HG02870 (cell line): ENCODE data around the gene TNRC6A.
"Not testable (repeated sequence)": the region's sequence is repeated elsewhere in the genome, so short reads cannot be mapped to it uniquely, and the experiment has no call there.

Experiments
- ATAC-seq: cut with Tn5 transposase; IDR thresholded peaks from one replicate; pipeline ENCODE4 v1.9.1; 2021; ENCODE audit warnings: mild to moderate bottlenecking, moderate library complexity; ENCODE audit not compliant: unreplicated experiment

TNRC6A gene

DNA sequence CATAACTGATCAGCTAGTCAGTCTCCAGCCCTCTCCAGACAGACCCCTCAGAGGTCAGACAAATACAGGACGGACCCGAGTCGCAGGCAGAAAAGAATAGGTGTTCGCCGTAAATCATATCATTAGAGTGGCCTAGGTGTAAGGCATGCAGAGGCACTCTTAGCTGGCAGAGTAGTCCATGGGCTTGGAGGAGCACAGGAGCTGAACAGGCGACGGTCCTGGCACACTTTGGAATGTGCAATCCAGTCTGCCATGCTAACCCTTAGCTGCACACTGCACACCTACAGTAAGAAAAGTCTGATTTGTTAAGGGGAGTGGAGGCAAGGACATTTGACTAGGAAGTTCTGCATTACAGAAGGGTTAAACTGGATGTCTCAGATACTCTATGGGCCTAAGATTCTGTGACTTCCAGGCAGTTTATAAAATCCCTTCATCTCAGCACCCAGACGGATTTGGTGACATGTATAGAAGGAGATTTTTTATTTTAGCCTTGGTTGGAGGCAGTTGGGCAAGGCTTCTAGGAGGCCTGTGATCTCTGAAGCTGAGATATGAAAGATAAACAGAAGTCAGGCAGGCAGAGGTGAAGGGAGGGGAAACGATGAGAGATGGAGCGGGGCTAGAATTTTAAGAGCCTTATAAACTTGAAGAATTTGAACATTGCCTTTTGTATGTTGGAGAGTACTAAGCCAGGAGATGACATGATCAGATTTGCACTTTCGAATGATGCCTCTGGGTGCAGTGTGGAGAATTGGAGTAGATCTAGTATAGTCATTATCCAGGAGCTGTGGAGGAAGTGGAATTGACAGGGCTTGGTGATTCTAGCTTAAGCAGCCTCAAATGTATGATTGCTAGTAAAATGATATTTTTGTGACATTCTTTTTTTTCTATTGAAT lies 81.7 kb downstream of the TNRC6A start:
- ATAC-seq = no peak

DNA sequence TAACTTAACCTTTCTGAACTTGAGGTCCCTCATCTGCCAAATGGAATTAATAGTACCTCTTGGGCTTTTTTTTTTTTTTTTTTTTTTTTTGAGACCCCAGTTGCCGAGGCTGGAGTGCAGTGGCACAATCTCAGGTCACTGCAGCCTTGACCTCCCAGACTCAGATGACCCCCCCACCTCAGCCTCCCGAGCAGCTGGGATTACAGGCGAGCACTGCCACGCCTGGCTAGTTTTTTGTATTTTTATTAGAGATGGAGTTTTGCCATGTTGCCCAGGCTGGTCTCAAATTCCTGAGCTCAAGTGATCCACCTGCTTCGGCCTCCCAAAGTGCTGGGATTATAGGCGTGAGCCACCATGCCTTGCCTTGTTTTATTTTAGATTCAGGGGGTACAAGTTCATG lies 83.4 kb downstream of the TNRC6A start:
- ATAC-seq = not testable (repeated sequence)

DNA sequence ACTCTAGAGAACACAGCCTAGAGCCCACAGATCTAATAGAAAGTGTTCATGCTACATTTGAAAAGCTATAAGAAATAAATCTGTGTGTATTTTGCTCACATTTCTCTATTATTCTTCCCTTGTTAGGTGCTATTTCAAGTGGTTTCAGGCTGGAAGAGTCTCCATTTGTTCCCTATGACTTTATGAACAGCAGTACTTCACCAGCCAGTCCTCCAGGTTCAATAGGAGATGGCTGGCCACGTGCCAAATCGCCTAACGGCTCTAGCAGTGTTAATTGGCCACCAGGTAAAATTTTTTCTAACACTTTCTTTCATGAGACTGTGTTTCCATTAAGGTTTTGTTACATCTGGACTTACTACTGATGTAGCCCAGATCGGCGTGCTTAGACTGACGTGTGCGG lies 85.6 kb downstream of the TNRC6A start:
- no peak for ATAC-seq

DNA sequence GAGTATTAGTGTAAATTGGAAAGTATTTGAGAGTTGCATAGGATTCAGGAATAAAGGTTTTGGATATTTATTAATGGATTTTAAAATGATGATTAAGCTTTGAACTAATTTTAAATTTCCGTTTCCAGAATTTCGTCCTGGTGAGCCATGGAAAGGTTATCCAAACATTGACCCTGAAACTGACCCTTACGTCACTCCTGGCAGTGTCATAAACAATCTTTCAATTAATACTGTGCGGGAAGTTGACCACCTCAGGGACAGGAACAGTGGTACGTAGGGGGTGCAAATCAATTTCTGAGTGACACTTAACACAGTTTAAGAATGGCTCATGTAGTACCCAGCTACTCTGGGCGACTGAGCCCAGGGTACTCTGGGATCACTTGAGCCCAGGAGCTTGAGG lies 87.2 kb downstream of the TNRC6A start:
- ATAC-seq = no peak

DNA sequence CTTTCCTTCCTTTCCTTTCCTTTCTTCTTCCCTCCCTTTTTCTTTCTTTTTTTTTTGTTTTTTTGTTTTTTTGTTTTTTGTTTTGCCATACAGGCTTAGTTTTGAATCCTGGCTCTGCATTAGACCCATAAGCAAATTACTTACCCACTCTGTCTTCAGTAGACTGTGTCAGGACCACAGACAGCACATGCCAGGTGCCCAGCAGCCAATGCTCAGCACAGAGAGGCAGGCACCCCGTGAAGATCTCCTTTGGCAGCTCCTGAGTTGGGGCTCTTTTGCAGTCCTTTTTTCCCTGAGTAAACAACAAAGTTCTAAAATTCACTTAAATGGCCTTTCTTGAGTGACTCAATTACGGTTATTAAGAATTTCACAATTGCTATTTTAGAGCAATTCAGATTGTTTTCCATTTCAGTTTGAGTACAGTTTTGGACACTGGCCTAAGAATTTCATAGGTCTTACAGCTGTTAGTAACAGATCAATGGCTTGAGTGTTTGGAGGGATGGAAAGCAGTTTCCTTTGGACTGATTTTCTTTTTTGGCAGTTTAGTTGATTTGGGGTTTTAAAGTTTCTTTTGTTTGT lies 90.1 kb downstream of the TNRC6A start:
- no peak for ATAC-seq

DNA sequence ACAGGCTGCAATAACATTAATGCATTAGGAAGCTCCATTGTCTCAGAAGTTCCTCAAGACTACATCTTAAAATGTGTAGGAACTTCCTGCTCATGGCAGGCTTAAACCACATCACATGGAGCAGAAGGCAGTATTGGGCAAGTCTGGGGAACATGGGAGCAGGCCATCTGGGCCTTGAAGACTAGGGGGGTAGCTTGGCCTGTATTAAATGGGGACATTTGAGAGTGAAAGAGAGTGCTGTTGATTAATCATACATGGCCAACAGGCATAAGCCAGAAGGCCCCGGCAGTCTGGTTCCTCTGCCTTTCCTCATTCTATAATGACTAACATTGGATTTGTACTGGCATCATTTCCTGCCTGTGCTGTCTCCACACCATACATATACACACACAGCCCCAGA lies 91.1 kb downstream of the TNRC6A start:
- ATAC-seq = no peak

DNA sequence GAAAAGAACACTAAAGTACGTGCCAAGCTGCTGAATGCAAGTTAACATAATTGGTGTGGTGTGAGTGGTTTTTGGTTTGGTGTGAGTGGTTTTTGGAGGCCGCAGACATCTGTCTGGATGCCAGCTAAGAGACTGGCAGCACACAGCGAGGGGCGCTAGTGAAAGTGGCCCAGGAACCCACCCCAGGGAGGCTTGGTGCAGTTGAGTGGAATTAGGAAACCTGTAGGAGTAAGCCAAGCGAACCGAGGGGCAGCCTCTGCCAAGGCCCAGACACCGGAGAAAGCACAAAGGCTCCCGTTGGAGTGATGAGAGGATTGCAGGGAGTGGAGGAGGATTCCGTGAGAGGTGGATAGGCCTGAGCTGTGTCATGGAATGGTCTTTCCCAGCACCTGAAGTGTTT lies 91.7 kb downstream of the TNRC6A start:
- ATAC-seq = no peak

DNA sequence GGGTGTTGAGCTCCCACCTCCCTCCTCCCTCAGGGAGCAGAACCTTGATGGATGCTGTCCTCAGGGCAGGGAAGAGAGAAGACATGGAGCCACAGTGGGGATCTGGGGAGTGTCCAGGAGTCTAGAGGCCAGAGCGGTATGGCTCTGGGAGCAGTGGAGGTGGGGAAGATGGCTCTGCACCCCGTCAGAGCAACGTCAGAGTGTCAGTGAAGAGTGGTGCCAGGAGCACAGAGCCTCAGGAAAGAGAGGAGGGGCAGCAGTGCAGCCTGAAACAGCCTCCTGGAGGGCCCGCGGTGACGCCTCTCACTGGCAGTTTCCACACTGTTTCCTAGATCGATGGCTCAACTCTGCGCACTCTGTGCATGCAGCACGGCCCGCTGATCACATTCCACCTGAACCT lies 93.1 kb downstream of the TNRC6A start:
- no peak for ATAC-seq

DNA sequence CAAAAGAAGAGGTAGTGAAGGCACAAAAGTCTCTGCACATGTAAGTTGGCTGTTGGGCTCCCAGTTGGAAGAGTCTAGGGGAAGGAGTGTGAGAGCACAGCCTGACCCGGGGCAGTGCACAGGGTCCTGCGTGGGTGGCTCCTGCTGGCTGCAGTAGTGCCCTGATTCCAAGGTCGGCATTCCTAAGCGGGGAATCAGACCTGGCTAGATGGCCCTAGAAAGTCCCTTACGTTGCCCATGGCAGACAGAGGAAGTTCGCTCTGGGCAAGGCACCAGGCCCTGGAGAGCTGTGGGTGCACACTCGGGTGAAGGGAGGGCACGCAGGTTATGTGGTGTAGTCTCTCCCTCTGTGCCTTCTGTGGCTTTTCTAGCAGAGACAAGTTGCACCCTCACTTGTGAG lies 93.5 kb downstream of the TNRC6A start:
- ATAC-seq = no peak

DNA sequence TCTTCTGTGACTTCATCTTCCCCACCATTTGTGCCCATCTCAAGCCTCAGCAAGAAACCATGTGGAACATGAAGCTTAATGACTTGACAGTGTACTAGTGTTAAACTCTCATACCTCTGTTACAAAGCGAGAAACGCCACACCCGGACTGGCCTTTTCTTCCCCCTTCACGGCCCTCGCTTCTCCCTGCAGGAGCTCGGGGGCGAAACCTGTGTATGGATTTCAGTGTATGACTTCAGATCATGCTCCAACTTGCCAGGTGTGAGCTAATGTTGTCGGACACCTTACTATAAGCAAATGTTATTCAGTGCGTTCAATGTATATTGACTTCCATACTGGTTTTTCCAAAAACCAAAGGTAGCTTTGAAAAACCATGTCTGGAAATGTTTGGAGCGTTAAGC lies 96.2 kb downstream of the TNRC6A start:
- ATAC-seq = no peak

DNA sequence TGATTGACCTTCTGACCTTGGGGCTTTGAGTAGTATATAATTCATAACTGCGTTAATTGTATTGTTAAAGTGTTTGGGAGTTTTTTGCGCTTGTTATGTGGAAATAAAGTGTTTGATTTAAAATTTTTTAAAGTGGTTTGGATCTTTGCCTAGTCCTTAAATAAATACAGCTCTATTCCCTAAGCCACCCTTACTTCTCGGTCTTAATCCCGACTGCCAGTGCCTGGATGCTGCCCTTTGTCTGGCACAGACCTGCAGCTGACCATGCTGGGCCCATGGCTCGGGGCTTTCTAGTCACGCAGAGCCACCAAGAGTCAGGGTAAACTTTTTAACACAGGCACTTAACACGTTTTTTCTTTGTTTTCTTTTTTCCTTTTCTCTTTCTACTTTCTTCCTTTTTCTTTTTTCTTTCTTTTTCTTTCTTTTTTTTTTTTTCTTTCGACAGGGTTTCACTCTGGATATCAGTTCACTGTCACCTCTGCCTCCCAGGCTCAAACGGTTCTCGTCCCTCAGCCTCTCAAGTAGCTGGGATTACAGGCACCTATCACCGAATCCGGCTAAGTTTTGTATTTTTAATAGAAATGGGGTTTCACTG lies 96.7 kb downstream of the TNRC6A start:
- no peak for ATAC-seq

DNA sequence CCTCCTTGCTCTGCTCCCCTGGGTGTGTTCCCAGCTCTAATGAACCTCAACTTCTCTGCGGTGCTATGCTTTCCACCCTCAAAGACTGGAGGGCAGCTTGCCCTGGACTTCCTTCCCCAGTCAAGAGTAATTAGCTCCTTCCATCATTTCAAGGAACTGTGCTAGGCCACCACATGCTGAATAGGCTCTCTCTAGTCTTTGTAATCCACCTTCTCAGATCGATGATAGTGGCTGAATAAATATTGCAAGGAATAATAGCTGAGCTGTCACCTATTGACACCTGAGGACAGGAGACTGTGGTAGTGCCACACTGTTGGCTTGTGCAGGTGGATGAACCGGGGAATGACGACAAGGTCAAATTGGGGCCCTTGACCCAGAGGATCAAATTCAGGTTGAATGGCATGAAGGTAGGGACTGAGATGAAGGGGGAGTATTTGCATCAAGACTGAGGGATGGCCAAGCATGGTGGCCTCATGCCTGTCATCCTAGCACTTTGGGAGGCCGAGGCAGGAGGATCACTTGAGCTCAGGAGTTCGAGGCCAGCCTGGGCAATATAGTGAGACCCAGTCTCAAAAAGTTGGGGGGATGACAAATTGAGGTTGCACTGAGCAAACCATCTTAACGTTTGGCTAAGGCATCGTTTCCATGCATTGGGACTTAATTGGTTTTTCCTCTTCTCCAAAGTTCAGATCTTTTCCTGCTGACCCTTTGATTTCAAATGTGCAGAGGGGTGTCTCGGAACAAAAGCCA lies 97.5 kb downstream of the TNRC6A start:
- ATAC-seq = no peak

DNA sequence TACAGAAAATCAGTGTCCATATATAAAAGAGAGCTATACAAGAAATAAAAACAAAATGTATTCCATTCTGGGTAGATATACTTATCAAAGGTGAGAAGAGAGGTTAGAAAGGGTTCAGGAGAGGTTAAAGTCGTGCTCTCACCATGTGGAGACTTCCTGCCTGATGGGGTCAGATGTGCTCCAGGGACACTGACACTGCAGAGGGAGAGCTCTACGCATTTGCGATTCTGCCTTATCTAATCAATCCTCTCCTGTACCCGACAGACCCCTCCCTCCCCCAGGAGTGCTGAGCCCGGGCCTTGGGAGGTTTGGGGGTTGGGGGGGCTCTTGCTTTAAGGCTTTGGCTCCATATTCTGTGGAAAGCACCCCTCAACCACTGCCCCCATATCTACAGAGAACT lies 99.7 kb downstream of the TNRC6A start:
- no peak for ATAC-seq

DNA sequence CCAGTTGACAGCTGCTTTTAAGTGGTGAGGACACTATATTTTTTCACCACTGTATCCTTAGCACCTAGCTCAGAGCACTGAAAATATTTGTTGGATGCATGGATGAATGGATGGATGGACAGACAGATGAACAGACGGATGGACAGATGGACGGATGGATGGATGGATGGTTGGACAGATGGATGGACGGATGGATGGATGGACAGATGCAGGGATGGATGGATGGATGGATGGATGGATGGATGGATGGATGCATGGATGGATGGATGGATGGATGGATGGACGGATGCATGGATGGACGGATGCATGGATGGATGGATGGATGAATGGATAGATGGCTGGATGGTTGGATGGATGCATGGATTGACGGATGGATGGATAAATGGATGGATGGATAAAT lies 103.9 kb downstream of the TNRC6A start:
- ATAC-seq = no peak

DNA sequence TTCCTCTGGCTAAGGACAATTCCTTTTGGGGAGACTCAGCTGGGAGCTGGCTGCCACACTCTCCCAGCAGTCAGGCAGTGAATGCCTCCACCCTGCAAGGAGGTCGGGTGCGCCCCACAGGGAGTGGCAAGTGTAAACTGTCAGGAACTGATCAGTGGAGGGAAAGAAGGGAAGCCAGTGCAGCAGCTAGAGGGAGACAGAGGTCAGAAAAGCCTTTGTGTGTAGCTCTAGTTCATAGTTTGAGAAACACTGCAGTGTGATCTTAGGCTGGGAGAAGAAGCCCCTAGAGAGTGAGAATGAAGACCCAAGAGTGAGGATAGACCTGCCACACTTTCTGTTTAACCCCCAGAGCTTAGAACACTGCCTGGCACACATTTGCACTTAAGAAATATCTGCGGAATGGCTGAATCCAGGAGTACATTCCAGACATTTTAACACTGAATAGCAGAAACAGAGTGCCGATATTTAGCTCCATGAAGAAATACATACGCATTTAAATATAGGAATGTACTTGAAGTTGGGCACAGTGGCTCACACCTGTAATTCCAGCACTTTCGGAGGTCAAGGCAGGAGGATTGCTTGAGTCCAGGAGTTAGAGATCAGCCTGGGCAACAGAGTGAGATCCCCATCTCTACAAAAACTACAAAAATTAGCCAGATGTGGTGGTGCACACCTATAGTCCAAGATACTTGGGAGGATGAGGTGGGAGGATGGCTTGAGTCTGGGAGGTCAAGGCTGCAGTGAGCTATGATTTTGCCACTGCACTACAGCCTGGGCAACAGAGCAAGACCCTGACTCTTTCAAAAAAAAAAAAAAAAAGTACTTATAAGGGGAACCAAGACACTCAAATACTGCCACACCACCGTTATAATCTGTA lies 105.2 kb downstream of the TNRC6A start:
- no peak for ATAC-seq

DNA sequence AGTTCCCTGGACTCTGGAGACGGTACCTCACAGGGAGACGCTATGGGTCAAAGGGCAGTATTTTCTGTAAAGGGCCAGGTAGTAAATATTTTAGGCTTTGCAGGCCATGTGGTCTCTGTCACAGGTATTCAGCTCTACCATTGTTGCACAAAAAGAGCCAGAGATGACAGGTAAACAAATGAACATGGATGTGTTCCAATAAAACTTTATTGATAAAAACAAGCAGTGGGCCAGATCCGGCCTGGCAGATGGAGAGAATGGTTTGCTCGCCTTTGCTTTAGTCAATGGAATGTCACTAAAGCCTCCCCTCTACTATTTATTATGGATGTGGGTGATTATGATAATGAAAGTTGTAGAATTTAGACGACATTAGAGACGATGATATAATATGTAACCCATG lies 107.4 kb downstream of the TNRC6A start:
- ATAC-seq = no peak

DNA sequence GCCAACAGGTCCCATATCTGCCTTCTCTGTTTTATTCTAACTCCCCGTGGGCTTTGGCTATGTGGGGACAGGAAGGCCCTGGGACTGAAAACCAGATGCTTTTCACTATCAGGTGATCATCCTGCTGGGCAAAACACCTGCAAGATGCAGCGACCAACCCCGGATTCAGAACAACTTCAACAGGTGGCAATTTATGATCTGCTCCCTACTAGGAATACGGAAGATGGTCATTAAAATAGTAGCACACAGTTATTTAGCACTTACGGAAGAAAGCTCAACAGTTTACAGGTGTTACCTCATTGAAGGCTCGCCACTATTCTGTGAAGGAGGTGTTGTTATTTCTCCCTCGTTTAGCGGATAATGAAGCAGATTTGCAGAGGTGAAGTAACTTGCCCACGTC lies 108.5 kb downstream of the TNRC6A start:
- no peak for ATAC-seq

DNA sequence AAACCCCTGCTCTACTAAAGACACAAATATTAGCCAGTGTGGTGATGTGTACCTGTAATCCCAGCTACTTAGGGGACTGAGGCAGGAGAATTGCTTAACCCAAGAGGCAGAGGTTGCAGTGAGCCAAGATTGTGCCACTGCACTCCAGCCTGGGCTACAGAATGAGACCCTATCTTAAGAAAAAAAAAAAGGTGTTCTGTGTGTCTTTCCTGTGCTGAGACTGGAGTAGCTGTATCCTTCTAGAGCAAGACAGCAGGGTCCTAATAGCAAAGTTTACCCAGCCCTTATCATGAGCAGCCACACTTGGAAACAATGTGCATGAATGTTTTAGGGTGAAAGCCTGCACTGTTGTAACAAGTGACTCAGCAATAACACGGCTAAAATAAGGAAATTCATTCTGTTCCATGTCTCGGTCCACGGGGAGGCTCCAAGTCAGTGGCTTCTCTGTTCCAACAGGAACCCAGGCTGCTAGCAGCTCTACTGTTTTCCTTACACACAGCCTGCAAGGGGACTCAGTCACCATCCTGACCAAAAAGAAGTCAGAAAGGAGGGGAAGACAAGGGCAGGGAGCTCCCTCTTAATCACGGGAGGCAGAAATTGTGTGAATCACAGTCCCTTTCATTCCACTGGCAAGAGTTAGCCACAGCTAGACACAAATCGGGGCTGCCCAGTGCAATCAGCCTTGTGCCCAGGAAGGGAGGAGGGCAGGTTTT lies 109.3 kb downstream of the TNRC6A start:
- ATAC-seq = no peak

DNA sequence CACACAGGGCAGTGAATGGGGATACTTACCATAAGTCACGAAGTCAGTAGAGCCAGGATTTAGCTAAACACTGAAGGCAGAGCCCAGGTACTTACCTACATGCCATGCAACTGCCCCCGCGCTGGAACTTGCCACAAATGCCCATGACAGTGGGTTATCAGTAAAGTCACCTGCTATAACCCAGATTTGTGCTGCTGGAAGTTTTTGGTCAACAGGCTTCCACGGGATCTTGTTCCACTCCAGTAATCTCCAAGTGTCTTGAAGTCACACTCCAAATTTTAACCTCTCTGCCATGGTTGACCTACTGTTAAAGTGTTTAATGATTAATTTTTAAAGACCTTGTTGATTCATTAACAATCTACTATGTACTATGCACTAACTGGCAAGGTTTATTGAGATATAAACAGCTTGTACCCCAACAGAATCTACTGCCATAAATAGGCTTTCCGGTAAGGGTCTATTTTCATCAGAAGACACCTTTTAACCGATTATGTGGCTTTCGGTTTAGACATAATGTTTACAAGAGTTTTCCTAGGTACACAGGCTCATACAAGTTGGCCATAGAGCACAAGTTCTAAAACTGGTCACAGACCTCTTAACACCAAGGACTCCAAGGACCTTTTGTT lies 110.0 kb downstream of the TNRC6A start:
- ATAC-seq = no peak

DNA sequence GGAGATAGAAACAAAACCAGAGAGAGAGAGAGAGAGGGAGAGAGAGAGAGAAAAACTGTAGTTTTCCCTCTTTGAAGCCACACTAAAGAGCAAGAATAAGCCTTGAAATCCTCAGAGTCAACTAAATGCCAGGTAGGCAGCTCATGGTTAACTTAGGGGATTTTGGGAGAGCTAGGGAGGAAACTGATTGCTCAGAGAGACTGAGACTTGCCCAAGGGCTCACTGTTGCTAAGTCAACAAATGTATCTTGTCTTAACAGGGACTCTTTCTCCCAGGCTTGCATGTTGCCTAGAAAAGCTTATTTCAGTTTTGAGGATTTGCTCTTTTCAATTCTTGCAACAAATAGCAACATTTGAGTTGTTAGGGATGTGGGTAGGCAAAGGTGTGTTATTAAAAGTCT lies 111.8 kb downstream of the TNRC6A start:
- ATAC-seq = no peak
